ENCODE data around the gene OBSCN. TPM values are rescaled to one million over a fixed set of nuclear protein-coding genes. Genes with fewer than 3 reads are reported as not detected.

Gene OBSCN
- total and polyA plus RNA-seq, 2 of the 13 experiments (the other 11 are each of a cell fraction or from before 2014, with no cell fraction given): 0.20 TPM

GRCh38 chr1:228423404-228424053, 215.7 kb downstream of the OBSCN start (continued):
- TF ChIP-seq ZNF563 (CRISPR knock-in tag; IDR thresholded peaks at IDR 0.05): no peak
- TF ChIP-seq, protein P1, sequence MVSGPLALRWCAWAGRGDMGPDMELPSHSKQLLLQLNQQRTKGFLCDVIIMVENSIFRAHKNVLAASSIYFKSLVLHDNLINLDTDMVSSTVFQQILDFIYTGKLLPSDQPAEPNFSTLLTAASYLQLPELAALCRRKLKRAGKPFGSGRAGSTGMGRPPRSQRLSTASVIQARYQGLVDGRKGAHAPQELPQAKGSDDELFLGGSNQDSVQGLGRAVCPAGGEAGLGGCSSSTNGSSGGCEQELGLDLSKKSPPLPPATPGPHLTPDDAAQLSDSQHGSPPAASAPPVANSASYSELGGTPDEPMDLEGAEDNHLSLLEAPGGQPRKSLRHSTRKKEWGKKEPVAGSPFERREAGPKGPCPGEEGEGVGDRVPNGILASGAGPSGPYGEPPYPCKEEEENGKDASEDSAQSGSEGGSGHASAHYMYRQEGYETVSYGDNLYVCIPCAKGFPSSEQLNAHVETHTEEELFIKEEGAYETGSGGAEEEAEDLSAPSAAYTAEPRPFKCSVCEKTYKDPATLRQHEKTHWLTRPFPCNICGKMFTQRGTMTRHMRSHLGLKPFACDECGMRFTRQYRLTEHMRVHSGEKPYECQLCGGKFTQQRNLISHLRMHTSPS (CRISPR knock-in tag; IDR thresholded peaks at IDR 0.05; ENCODE audit: low read depth): peak; percentile 83; the same call in 1 of the 2 replicates
- TF ChIP-seq ZNF629 (CRISPR knock-in tag; conservative IDR thresholded peaks at IDR 0.05): peak; percentile 26; the same call in 1 of the 2 replicates
- TF ChIP-seq ZSCAN21 (CRISPR knock-in tag; IDR thresholded peaks at IDR 0.05; ENCODE audit: borderline replicate concordance): no peak
- TF ChIP-seq GATAD2A (CRISPR knock-in tag; IDR thresholded peaks at IDR 0.05): peak; percentile 68
- 0 out of 2 replicates have a peak, but pooled peaks have one; percentile 32 for TF ChIP-seq ZNF670 (CRISPR knock-in tag; IDR thresholded peaks at IDR 0.05; ENCODE audit: borderline replicate concordance)
- TF ChIP-seq ZNF616 (CRISPR knock-in tag; IDR thresholded peaks at IDR 0.05; ENCODE audit: low read depth): 0 out of 2 replicates have a peak, but pooled peaks have one; percentile 40
- TF ChIP-seq ZNF782 (CRISPR knock-in tag; IDR thresholded peaks at IDR 0.05; ENCODE audit: borderline replicate concordance): no peak
- no peak for TF ChIP-seq ZNF598 (CRISPR knock-in tag; IDR thresholded peaks at IDR 0.05; ENCODE audit: borderline replicate concordance)
- 0 out of 2 replicates have a peak, but pooled peaks have one; percentile 25 for TF ChIP-seq ZSCAN25 (CRISPR knock-in tag; IDR thresholded peaks at IDR 0.05)
- TF ChIP-seq ZNF12 (CRISPR knock-in tag; IDR thresholded peaks at IDR 0.05): no peak
- TF ChIP-seq ZNF550 (CRISPR knock-in tag; IDR thresholded peaks at IDR 0.05; ENCODE audit: borderline replicate concordance): no peak
- TF ChIP-seq ZNF142 (CRISPR knock-in tag; IDR thresholded peaks at IDR 0.05): no peak
- TF ChIP-seq PHF21A (CRISPR knock-in tag; IDR thresholded peaks at IDR 0.05): peak; percentile 67
- TF ChIP-seq ZBTB33 (CRISPR knock-in tag; IDR thresholded peaks at IDR 0.05): 0 out of 2 replicates have a peak, but pooled peaks have one; percentile 9
